Measurements from ENCODE around the gene NUTF2.

Gene NUTF2

DNA sequence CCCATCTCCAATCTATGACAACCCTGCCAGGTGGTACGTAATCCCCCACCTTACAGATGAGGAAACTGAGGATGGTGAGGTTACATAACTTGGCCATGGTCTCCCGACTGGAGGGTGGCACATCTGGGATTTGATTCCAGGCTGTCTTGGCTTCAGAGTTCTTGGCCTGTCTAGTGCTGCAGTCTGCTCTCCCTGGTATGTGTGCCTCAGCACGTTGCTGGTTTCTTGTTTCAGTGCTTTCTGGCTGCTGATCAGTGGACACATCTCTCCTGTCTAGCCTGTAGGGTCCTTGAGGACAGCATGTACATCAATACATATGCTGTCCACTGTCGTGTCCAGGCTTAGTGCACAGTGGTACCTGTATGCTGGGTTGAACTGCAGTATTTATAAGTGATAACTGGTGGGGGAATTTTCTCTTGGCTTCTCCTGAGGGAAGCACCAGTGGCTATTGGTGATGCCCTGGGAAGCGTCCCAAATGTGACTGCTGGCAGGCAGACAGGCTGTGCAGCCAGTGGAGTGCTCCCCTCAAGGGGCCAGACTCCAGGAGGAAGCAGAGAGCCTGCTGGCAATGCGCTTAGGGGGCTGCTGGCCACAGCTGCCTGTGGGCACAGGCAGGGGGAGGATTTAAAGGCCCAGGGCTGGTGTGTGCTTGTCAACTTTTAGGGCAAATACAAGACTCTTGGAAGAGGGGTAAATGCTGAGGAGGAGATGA lies 70.6 kb downstream of the NUTF2 start:
- FAIRE-seq, result no peak

DNA sequence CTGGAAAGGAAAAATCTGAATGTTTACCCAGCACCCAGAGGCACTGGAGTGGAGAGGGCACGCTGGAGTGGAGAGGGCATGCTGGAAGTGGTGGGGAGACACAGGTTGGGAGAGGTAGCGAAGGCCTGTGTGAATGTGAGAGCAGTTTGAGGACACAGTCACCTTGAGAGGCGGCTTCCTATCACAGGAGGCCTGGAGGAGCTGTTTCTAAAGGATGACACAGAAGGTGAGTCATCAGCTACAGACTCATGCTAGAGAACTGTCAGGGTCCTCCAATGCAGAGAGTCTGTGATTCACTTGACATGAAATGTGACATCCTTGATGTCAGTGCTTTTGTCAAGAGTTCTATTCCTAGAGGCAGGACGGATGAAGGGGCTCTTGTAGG lies 71.1 kb downstream of the NUTF2 start:
- FAIRE-seq (peak; percentile 91), DNase-seq (ENCODE audit: low spot score) (peak; percentile 84)

More for the DNA sequence above, 70.6 kb downstream of the NUTF2 start:
- DNase-seq (ENCODE audit: low spot score), result no peak

DNA sequence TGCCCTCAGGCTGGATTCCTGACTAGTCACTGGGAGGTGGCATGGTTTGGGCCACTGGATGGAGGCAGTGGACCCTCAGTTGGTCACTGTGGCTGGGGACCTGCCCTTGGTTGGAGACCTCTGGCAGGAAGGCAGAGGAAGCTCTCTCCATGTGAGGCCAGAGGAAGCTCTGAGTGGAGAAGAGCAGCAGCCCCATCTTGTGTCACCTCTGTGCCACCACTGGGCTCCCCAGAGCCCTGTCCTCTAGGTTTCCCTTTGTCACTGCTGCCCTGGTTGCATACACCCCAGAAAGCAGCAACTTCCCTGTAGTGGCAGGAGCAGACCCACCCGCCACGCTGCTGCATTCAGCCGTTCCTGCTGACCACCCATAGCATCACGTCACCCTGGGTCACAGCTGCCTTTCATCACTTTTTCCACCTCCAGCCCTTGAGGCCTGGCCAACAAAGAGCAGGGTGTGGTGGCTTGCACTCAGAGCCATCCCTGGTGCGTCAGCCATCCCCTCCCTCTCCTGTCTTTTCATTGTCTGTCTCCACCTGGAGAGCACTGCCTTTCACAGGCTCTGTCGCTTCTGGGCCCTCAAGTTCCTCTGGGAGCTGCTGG lies 73.0 kb downstream of the NUTF2 start:
- no peak for FAIRE-seq
- no peak for DNase-seq (ENCODE audit: low spot score)
